HepG2 (cell line): ENCODE measurements around the gene GOSR1. TPM values are rescaled to one million over a fixed set of nuclear protein-coding genes. Genes with fewer than 3 reads are reported as not detected.

Experiments used
- ARNT ChIP-seq: fragments of 450-650 bp; IDR thresholded peaks from 2 replicates; pipeline ENCODE4 v1.6.1; 2017
- GLMP ChIP-seq: sonication (generic); formaldehyde crosslinking; IDR thresholded peaks from 2 replicates; pipeline ENCODE4 v1.9.0; 2021; ENCODE audit warnings: missing genetic modification reagents, mild to moderate bottlenecking, borderline replicate concordance
- HDAC1 ChIP-seq: sonication (generic); formaldehyde crosslinking; IDR thresholded peaks from 2 replicates; pipeline ENCODE4 v1.5.1; 2020; ENCODE audit warnings: mild to moderate bottlenecking, missing genetic modification reagents
- HNRNPL ChIP-seq: fragments of 200-400 bp; formaldehyde crosslinking; IDR thresholded peaks from 2 replicates; pipeline ENCODE4 v1.6.1; 2017; ENCODE audit warnings: mild to moderate bottlenecking, low read depth, low read length
- HOXA7 ChIP-seq: sonication (generic); formaldehyde crosslinking; IDR thresholded peaks from 2 replicates; pipeline ENCODE4 v1.8.1; 2022; ENCODE audit warnings: mild to moderate bottlenecking, missing genetic modification reagents, moderate library complexity
- IKZF5 ChIP-seq: IDR thresholded peaks from 2 replicates; pipeline ENCODE4 v1.6.1; 2018; ENCODE audit warnings: missing genetic modification reagents, mild to moderate bottlenecking, missing compliant biosample characterization
- LCORL ChIP-seq, 2 experiments: fragments of 450-650 bp in 1 of 2; sonication (generic) in 1 of 2; formaldehyde crosslinking in 1 of 2; IDR thresholded peaks; 2 replicates each; pipeline versions ENCODE4 v1.5.0 to v1.6.1; 2017 to 2020; ENCODE audit warnings: antibody characterized with exemption in 1 of 2, missing genetic modification reagents in 1 of 2
- MEIS1 ChIP-seq: sonication (generic); formaldehyde crosslinking; IDR thresholded peaks from 2 replicates; pipeline ENCODE4 v1.9.0; 2021; ENCODE audit warnings: mild to moderate bottlenecking, missing genetic modification reagents, moderate library complexity, borderline replicate concordance
- NFATC3 ChIP-seq: sonication (generic); formaldehyde crosslinking; IDR thresholded peaks from 2 replicates; pipeline ENCODE4 v1.5.1; 2020; ENCODE audit warnings: mild to moderate bottlenecking, missing genetic modification reagents
- SP1 ChIP-seq, 2 experiments: fragments of 450-650 bp in 1 of 2; sonication (generic) in 1 of 2; formaldehyde crosslinking in 1 of 2; IDR thresholded peaks; 2 replicates each; pipeline versions ENCODE4 v1.4.0 to v1.6.1; 2016 to 2020; ENCODE audit warnings: missing genetic modification reagents in 1 of 2
- THYN1 ChIP-seq: sonication (generic); formaldehyde crosslinking; IDR thresholded peaks from 2 replicates; pipeline ENCODE4 v1.8.1; 2023; ENCODE audit warnings: low read depth, mild to moderate bottlenecking, moderate library complexity, missing genetic modification reagents, borderline replicate concordance
- TMF1 ChIP-seq: sonication (generic); formaldehyde crosslinking; IDR thresholded peaks from 2 replicates; pipeline ENCODE4 v1.8.1; 2022; ENCODE audit warnings: low read depth, missing genetic modification reagents
- UBTF ChIP-seq: sonication (generic); formaldehyde crosslinking; IDR thresholded peaks from 2 replicates; pipeline ENCODE4 v1.4.0; 2020; ENCODE audit warnings: mild to moderate bottlenecking, missing genetic modification reagents
- ZBTB3 ChIP-seq: sonication (generic); formaldehyde crosslinking; IDR thresholded peaks from 2 replicates; pipeline ENCODE4 v1.4.0; 2020; ENCODE audit warnings: low read depth, mild to moderate bottlenecking, moderate library complexity, missing genetic modification reagents, borderline replicate concordance
- ZBTB34 ChIP-seq: sonication (generic); formaldehyde crosslinking; IDR thresholded peaks from 2 replicates; pipeline ENCODE4 v1.8.0; 2022; ENCODE audit warnings: mild to moderate bottlenecking, missing genetic modification reagents
- ZNF567 ChIP-seq: sonication (generic); formaldehyde crosslinking; IDR thresholded peaks from 2 replicates; pipeline ENCODE4 v1.8.1; 2023; ENCODE audit warnings: mild to moderate bottlenecking, missing genetic modification reagents, borderline replicate concordance
- ZNF678 ChIP-seq: sonication (generic); formaldehyde crosslinking; IDR thresholded peaks from 2 replicates; pipeline ENCODE4 v1.4.0; 2020; ENCODE audit warnings: mild to moderate bottlenecking, missing genetic modification reagents
- ZSCAN20 ChIP-seq: sonication (generic); formaldehyde crosslinking; IDR thresholded peaks from 2 replicates; pipeline ENCODE4 v1.4.0; 2020; ENCODE audit warnings: missing genetic modification reagents, mild to moderate bottlenecking, borderline replicate concordance
- ZSCAN5A ChIP-seq: sonication (generic); formaldehyde crosslinking; IDR thresholded peaks from 2 replicates; pipeline ENCODE4 v1.8.0; 2022; ENCODE audit warnings: mild to moderate bottlenecking, missing genetic modification reagents, borderline replicate concordance
- polyA plus RNA-seq, 8 experiments: library from polyadenylated mRNA; depleted of rRNA in 3 of 8; stranded (reverse) in 7 of 8; unstranded in 1 of 8; fragments of >200 nt; fragmentation: Illumina TruSeq in 4 of 8; extraction: Trizol in 4 of 8; gene quantifications; 2 replicates each; pipeline versions ENCODE4 v1.2.1 to v1.2.3, GENCODE V29; 2011 to 2016; ENCODE audit warnings: low read depth in 4 of 8, missing spikeins in 1 of 8, mixed read lengths in 1 of 8; ENCODE audit not compliant: insufficient read depth in 1 of 8
- total RNA-seq, 5 experiments: library from RNA; depleted of rRNA; stranded (reverse); fragments of >200 nt; fragmentation: Illumina TruSeq; extraction: Trizol; gene quantifications; 2 replicates each; pipeline ENCODE4 v1.2.3, GENCODE V29; 2016; ENCODE audit warnings: low read depth in 1 of 5

Gene GOSR1
- total and polyA plus RNA-seq, 2 of the 13 experiments (the other 11 are each of a cell fraction or from before 2014, with no cell fraction given): 15.8 to 37.0 TPM

GRCh38 chr17:30477083-30477773, at the start of gene GOSR1 (continued):
- no peak for TF ChIP-seq ZNF678 (CRISPR knock-in tag)
- no peak for TF ChIP-seq SP1 (IDR thresholded peaks at IDR 0.05)
- TF ChIP-seq SP1 (CRISPR knock-in tag; IDR thresholded peaks at IDR 0.05): peak; percentile 64
- TF ChIP-seq ZSCAN5A (CRISPR knock-in tag): no peak
- TF ChIP-seq HDAC1 (CRISPR knock-in tag): peak; percentile 92
- no peak for TF ChIP-seq THYN1 (CRISPR knock-in tag)
- TF ChIP-seq GLMP (CRISPR knock-in tag): no peak; the same call in 1 of the 2 replicates
- TF ChIP-seq ZBTB3: no peak
- 0 out of 2 replicates have a peak, but pooled peaks have one; percentile 54 for TF ChIP-seq ZSCAN20 (CRISPR knock-in tag)
- TF ChIP-seq UBTF (CRISPR knock-in tag): peak; percentile 97
- TF ChIP-seq NFATC3 (CRISPR knock-in tag): no peak
- TF ChIP-seq LCORL (IDR thresholded peaks at IDR 0.05): no peak; the same call in 1 of the 2 replicates
- peak; percentile 66; the same call in 1 of the 2 replicates for TF ChIP-seq LCORL (CRISPR knock-in tag; IDR thresholded peaks at IDR 0.05)
- 0 out of 2 replicates have a peak, but pooled peaks have one; percentile 53 for TF ChIP-seq TMF1 (CRISPR knock-in tag)
- peak; percentile 92; the same call in 1 of the 2 replicates for TF ChIP-seq ZNF567
- TF ChIP-seq ARNT: no peak
- TF ChIP-seq HOXA7: 0 out of 2 replicates have a peak, but pooled peaks have one; percentile 73
- TF ChIP-seq HNRNPL: peak; percentile 38; the same call in 1 of the 2 replicates
- no peak for TF ChIP-seq ZBTB34 (CRISPR knock-in tag)
- TF ChIP-seq IKZF5 (CRISPR knock-in tag): peak; percentile 89
- no peak; the same call in 1 of the 2 replicates for TF ChIP-seq MEIS1 (CRISPR knock-in tag)
